ENCODE measurements around the gene USH2A. TPM values are rescaled to one million over a fixed set of nuclear protein-coding genes. Genes with fewer than 3 reads are reported as not detected.

The USH2A gene
- total and polyA plus RNA-seq, 12 donors, result 0.03 to 1.9 (median 0.16) TPM; not detected in 3

DNA sequence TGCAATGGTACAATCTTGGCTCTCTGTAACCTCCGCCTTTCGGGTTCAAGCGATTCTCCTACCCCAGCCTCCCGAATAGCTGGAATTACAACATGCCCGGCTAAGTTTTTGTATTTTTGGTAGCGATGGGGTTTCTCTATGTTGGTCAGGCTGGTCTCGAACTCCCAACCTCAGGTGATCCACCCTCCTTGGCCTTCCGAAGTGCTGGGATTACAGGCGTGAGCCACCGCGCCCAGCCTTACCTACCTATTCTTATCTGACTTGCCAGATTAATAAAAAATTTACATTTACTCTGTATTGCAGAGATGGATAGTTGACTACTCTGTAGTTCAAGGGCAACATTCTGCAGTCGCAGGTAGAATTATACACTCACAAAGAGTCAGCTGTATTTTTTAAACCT, 496.6 kb downstream of the USH2A start:
- no peak overlapping the region for H3K27ac ChIP-seq
- intact Hi-C loops (cut with DNase I), result no loop called here
- H3K36me3 ChIP-seq (replicated peaks in 1 of 2), result no peaks in the 10 kb centered on the region
- DNase-seq, result no peak
- TF ChIP-seq, protein P1, sequence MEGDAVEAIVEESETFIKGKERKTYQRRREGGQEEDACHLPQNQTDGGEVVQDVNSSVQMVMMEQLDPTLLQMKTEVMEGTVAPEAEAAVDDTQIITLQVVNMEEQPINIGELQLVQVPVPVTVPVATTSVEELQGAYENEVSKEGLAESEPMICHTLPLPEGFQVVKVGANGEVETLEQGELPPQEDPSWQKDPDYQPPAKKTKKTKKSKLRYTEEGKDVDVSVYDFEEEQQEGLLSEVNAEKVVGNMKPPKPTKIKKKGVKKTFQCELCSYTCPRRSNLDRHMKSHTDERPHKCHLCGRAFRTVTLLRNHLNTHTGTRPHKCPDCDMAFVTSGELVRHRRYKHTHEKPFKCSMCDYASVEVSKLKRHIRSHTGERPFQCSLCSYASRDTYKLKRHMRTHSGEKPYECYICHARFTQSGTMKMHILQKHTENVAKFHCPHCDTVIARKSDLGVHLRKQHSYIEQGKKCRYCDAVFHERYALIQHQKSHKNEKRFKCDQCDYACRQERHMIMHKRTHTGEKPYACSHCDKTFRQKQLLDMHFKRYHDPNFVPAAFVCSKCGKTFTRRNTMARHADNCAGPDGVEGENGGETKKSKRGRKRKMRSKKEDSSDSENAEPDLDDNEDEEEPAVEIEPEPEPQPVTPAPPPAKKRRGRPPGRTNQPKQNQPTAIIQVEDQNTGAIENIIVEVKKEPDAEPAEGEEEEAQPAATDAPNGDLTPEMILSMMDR (IDR thresholded peaks at IDR 0.05), result no peak
- no peaks in the 10 kb centered on the region for H3K9me3 ChIP-seq (replicated peaks in 1 of 3)
- no peak overlapping the region for H3K4me3 ChIP-seq
- no peaks in the 10 kb centered on the region for H3K4me1 ChIP-seq (replicated peaks in 1 of 2)
- H3K27me3 ChIP-seq, result no peaks in the 10 kb centered on the region
- 82 to 90% (median 86%) methylated on average over 12 of the region's 12 CpGs for WGBS, 4 donors

DNA sequence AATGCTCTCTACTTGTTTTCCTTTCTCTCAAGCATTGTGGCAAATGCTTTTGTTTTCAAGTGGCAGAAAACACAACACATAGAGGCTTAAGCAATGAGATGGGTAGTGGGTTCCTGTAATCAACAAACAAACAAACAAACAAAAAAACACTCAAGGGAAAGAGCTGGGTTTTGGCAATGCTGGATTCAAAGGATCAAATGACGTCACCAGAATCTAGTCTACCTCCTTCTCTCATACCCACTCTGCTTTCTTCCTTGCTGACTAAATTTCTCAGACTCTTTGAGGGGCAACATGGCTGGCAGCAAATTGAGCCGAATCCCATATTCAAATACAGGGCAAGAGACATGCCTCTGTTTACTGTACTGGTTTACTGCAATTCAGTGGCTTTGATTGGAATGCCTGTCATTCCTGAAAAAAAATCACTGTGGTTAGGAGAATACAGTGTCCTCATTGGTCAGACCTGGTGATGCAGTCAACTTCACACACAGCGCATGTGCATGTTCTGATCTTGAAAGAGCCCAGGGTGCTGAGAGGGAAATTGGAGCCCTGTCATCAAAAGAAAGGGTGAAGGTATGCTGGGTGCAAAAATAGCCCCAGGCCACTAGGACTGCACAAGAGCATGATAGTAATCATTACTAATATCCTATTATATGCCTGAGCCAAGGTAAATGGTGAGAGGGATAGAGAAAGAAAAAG, 500.0 kb downstream of the USH2A start:
- WGBS, 4 donors, result 48 to 82% (median 53%) methylated on average over 3 of the region's 3 CpGs
- intact Hi-C loops (cut with DNase I), result no loop called here
- H3K9me3 ChIP-seq (replicated peaks in 1 of 3), result no peaks in the 10 kb centered on the region

DNA sequence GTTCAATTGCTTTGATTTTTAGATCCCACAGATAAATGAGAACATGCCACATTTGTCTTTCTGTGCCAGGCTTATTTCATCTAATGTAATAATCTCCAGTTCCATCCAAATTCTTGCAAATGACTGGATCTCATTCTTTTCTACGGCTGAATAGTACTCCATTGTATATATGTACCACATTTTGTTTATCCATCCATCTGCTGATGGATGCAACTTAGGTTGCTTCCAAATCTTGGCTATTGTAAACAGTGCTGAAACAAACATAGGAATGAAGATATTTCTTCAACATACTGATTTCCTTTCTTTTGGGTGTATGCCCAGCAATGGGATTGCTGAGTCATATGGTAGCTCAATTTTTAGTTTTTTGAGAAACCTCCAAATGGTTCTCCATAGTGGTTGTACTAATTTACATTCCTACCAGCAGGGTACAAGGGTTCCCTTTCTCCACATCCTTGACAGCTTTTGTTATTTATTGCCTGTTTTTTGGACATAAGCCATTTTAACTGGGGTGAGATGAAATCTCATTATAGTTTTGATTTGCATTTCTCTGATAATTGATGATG, 511.8 kb downstream of the USH2A start:
- Histone ChIP-seq H3K4me1 (replicated peaks in 1 of 2) (no peaks in the 10 kb centered on the region), H3K36me3 (replicated peaks in 1 of 2) (no peaks in the 10 kb centered on the region), H3K9me3 (replicated peaks in 1 of 3) (no peaks in the 10 kb centered on the region), H3K27me3 (no peaks in the 10 kb centered on the region), H3K27ac (no peak overlapping the region), H3K4me3 (no peak overlapping the region)
- intact Hi-C loops (cut with DNase I), result no loop called here
- no peak for DNase-seq
- WGBS, 4 donors, result 89 to 98% (median 94%) methylated on average over 1 of the region's 1 CpG
- TF ChIP-seq, protein P1 (IDR thresholded peaks at IDR 0.05), result no peak
- no peak for TF ChIP-seq POLR2A (IDR thresholded peaks at IDR 0.05)

More for the DNA sequence above, 500.0 kb downstream of the USH2A start:
- no peak for TF ChIP-seq POLR2A (IDR thresholded peaks at IDR 0.05)
- TF ChIP-seq, protein P1 (IDR thresholded peaks at IDR 0.05), result no peak
- H3K36me3 ChIP-seq (replicated peaks in 1 of 2), result no peaks in the 10 kb centered on the region
- H3K4me1 ChIP-seq (replicated peaks in 1 of 2), result no peaks in the 10 kb centered on the region
- H3K27ac ChIP-seq, result no peak overlapping the region
- no peak overlapping the region for H3K4me3 ChIP-seq
- no peak for DNase-seq
- no peaks in the 10 kb centered on the region for H3K27me3 ChIP-seq

DNA sequence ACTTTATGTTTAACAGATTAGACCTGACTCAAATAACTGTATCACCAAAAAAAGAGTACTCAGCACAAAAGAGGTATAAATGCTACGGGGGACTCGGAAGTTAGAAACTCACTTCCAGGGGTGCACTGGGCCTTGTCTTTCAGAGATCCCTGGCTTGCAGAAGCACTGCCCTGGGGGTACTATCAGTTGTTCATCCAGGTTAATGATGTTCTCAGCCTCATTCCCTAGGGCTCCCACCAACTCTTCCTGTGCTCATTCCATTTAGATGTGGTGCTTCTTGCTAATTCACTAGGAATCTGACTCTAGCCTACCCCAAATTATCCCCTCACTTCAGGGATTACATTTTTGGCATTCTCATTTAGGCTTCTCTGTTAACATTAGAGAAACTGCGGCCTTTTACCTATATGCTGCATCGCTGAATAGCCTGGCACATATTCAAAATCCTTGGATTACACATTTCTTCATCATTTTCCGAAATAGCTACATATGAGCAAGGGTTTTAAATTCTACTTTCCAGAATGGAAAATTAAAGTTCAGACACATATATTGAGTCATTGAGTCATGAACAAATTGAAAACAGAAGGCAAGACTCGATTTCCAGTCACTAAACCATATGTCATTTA, 517.6 kb downstream of the USH2A start:
- 73 to 80% (median 77%) methylated on average over 6 of the region's 6 CpGs for WGBS, 4 donors
- TF ChIP-seq, protein P1 (IDR thresholded peaks at IDR 0.05), result no peak
- TF ChIP-seq POLR2A (IDR thresholded peaks at IDR 0.05), result no peak
- intact Hi-C loops (cut with DNase I), result no loop called here
- DNase-seq, result no peak
- H3K4me1 ChIP-seq (replicated peaks in 1 of 2), result no peaks in the 10 kb centered on the region
- H3K27me3 ChIP-seq, result no peaks in the 10 kb centered on the region
- no peak overlapping the region for H3K27ac ChIP-seq
- H3K4me3 ChIP-seq, result no peak overlapping the region
- no peaks in the 10 kb centered on the region for H3K9me3 ChIP-seq (replicated peaks in 1 of 3)
- no peaks in the 10 kb centered on the region for H3K36me3 ChIP-seq (replicated peaks in 1 of 2)

All from adrenal gland (tissue), 12 donors.